Colonic mucosa (tissue), 4 donors: ENCODE results near the gene VEZT. TPM values are rescaled to one million over a fixed set of nuclear protein-coding genes. Genes with fewer than 3 reads are reported as not detected.
"Not testable (repeated sequence)": the region's sequence is repeated elsewhere in the genome, so short reads cannot be mapped to it uniquely, and the experiment has no call there.

ENCODE experiments used
- DNase-seq: peaks from one replicate; pipeline ENCODE4 v3.0.0-alpha.2; 2020
- H3K27ac ChIP-seq: fragments of 200-600 bp; one replicate; pipeline ENCODE4 v1.8.0; 2021
- H3K27me3 ChIP-seq: fragments of 200-600 bp; one replicate; pipeline ENCODE4 v1.8.0; 2021
- H3K36me3 ChIP-seq: fragments of 200-600 bp; one replicate; pipeline ENCODE4 v1.8.0; 2021
- H3K4me1 ChIP-seq: fragments of 200-600 bp; one replicate; pipeline ENCODE4 v1.8.0; 2021; ENCODE audit warnings: mild to moderate bottlenecking
- H3K4me3 ChIP-seq: fragments of 200-600 bp; one replicate; pipeline ENCODE4 v1.8.0; 2021
- H3K9ac ChIP-seq, 2 donors: one replicate each; pipeline ENCODE4 v1.7.0; 2013; ENCODE audit warnings: control low read depth in 2 of 2, low read depth in 2 of 2, low read length in 2 of 2
- H3K9me3 ChIP-seq: fragments of 200-600 bp; one replicate; pipeline ENCODE4 v1.8.0; 2021
- intact Hi-C: fragments of 100-400 bp; cut with DNase I; formaldehyde crosslinking; loops from one replicate; pipeline ENCODE4 v1.14.1; 2022
- total RNA-seq, 2 donors: library from RNA; stranded (reverse); fragmentation: NEBNext Ultra II Directional in 1 of 2; extraction: Animal tissue kit (Norgen Biotek cat#: 25700) in 1 of 2; gene quantifications; one replicate each; pipeline ENCODE4 v1.2.1, GENCODE V29; 2021
- TF ChIP-seq, protein P1 (sequence below): fragments of 200-600 bp; IDR thresholded peaks from one replicate; pipeline ENCODE4 v1.8.0; 2022; ENCODE audit warnings: antibody characterized with exemption, mild to moderate bottlenecking
- donor health status: healthy.
- donor health status: DM: no; HTN: no; CAD: no.
- donor health status: DM: no; HTN: no; CAD: no.

The VEZT gene
- total RNA-seq, 2 donors from 2014 or later = 36.4 to 62.2 TPM

DNA sequence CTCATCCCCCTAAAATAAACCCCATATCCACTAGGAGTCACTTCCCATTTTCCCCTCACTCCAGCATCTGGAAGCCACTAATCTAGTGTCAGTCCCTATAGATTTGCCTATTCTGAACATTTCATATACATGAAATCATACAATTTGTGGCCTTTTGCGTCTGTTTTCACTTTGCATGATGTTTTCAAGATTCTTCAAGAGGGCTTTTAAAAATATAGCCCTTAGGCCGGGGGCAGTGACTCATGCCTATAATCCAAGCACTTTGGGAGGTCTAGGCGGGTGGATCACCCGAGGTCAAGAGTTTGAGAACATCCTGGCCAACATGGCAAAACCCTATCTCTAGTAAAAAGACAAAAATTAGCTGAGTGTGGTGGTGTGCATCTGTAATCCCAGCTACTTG lies 104.7 kb downstream of the VEZT start:
- intact Hi-C loops = no loop called here
- TF ChIP-seq, protein P1, sequence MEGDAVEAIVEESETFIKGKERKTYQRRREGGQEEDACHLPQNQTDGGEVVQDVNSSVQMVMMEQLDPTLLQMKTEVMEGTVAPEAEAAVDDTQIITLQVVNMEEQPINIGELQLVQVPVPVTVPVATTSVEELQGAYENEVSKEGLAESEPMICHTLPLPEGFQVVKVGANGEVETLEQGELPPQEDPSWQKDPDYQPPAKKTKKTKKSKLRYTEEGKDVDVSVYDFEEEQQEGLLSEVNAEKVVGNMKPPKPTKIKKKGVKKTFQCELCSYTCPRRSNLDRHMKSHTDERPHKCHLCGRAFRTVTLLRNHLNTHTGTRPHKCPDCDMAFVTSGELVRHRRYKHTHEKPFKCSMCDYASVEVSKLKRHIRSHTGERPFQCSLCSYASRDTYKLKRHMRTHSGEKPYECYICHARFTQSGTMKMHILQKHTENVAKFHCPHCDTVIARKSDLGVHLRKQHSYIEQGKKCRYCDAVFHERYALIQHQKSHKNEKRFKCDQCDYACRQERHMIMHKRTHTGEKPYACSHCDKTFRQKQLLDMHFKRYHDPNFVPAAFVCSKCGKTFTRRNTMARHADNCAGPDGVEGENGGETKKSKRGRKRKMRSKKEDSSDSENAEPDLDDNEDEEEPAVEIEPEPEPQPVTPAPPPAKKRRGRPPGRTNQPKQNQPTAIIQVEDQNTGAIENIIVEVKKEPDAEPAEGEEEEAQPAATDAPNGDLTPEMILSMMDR = no peak
- H3K27ac ChIP-seq = no peak overlapping the region
- H3K4me1 ChIP-seq = no peaks in the 10 kb centered on the region
- H3K9me3 ChIP-seq = no peaks in the 10 kb centered on the region
- H3K27me3 ChIP-seq = no peaks in the 10 kb centered on the region
- H3K36me3 ChIP-seq = no peaks in the 10 kb centered on the region
- H3K4me3 ChIP-seq = no peak overlapping the region
- no peak for DNase-seq
- no peak overlapping the region for H3K9ac ChIP-seq

DNA sequence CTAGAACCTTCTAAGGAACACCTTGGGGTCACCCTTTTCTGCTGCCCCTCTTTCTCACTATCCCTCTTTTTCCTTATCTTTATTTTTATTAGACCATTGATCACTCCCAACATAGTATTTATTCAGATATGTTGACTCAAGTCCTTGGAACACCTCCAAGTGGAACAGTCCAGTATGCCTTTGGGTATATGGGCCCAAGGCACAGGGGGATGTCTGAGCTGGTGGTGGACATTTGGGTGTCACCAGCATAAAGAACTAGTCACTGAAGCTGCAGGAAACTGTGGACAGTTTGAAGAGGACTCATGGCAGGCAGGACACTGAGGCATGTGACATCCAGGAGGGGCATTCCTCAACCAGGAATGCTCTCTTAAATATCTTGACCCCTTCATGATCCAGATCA lies 105.6 kb downstream of the VEZT start:
- no peaks in the 10 kb centered on the region for H3K9me3 ChIP-seq
- no peaks in the 10 kb centered on the region for H3K27me3 ChIP-seq
- no peak for DNase-seq
- no peaks in the 10 kb centered on the region for H3K36me3 ChIP-seq
- no peaks in the 10 kb centered on the region for H3K4me1 ChIP-seq
- no peak overlapping the region for H3K27ac ChIP-seq
- TF ChIP-seq, protein P1 = no peak
- no peak overlapping the region for H3K9ac ChIP-seq
- H3K4me3 ChIP-seq = no peak overlapping the region
- intact Hi-C loops = no loop called here

- H3K9ac ChIP-seq, DNase-seq, H3K27me3 ChIP-seq, intact Hi-C loops, H3K4me3 ChIP-seq, H3K4me1 ChIP-seq, H3K36me3 ChIP-seq, H3K9me3 ChIP-seq, H3K27ac ChIP-seq: not testable (repeated sequence)
Measured at GRCh38 chr12:95324246-95324645, 106.6 kb downstream of the VEZT start.

DNA sequence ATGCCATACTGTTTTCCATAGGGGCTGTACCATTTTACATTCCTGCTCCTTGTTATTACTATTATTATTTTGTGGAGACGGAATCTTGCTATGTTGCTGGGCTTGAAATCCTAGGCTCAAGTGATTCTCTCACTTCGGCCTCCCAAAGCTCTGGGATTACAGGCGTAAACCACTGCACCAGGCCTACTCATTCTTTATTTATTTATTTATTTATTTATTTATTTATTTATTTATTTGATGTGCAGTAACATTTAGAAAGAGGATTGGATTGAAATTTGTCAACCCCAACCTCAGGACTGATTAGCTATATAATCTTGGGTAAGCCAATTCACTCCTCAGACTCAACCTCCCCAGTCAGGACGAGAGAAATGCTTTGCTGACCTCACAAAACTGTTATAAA lies 107.9 kb downstream of the VEZT start:
- Histone ChIP-seq H3K9me3 (no peaks in the 10 kb centered on the region), H3K4me3 (no peak overlapping the region), H3K4me1 (no peaks in the 10 kb centered on the region), H3K27ac (no peak overlapping the region), H3K36me3 (no peaks in the 10 kb centered on the region), H3K27me3 (no peaks in the 10 kb centered on the region), H3K9ac (no peak overlapping the region)
- no peak for DNase-seq
- TF ChIP-seq, protein P1 = no peak
- intact Hi-C loops = no loop called here

- H3K27ac ChIP-seq = no peak overlapping the region
- H3K9me3 ChIP-seq = no peaks in the 10 kb centered on the region
- intact Hi-C loops = no loop called here
- no peak for DNase-seq
- no peaks in the 10 kb centered on the region for H3K4me1 ChIP-seq
- no peaks in the 10 kb centered on the region for H3K27me3 ChIP-seq
- no peaks in the 10 kb centered on the region for H3K36me3 ChIP-seq
- TF ChIP-seq, protein P1 = no peak
- H3K9ac ChIP-seq = no peak overlapping the region
- H3K4me3 ChIP-seq = no peak overlapping the region
Measured at GRCh38 chr12:95326445-95326844, 108.8 kb downstream of the VEZT start.

GRCh38 chr12:95326855-95327254 lies 109.2 kb downstream of the VEZT start:
- Histone ChIP-seq H3K36me3 (no peaks in the 10 kb centered on the region), H3K27me3 (no peaks in the 10 kb centered on the region), H3K9ac (no peak overlapping the region), H3K27ac (no peak overlapping the region), H3K9me3 (no peaks in the 10 kb centered on the region), H3K4me3 (no peak overlapping the region), H3K4me1 (no peaks in the 10 kb centered on the region)
- TF ChIP-seq, protein P1 = no peak
- intact Hi-C loops = no loop called here
- DNase-seq = no peak
